Mucosa of stomach (tissue), 1 donor: Measurements from ENCODE around the gene TRAF3IP1.
"Not testable (repeated sequence)": the region's sequence is repeated elsewhere in the genome, so short reads cannot be mapped to it uniquely, and the experiment has no call there.

Experiments
- H3K27me3 ChIP-seq: one replicate; pipeline ENCODE4 v1.7.0; 2013; ENCODE audit warnings: mild to moderate bottlenecking, low read length; ENCODE audit not compliant: control insufficient read depth, insufficient read depth
- H3K36me3 ChIP-seq: one replicate; pipeline ENCODE4 v1.7.0; 2013; ENCODE audit warnings: low read length; ENCODE audit not compliant: control insufficient read depth, insufficient read depth
- H3K4me1 ChIP-seq: one replicate; pipeline ENCODE4 v1.7.0; 2013; ENCODE audit warnings: mild to moderate bottlenecking, low read length; ENCODE audit not compliant: control insufficient read depth, insufficient read depth
- H3K4me3 ChIP-seq: one replicate; pipeline ENCODE4 v1.7.0; 2013; ENCODE audit warnings: low read length
- H3K9ac ChIP-seq: one replicate; pipeline ENCODE4 v1.7.0; 2013; ENCODE audit warnings: mild to moderate bottlenecking, low read length, moderate library complexity
- H3K9me3 ChIP-seq: one replicate; pipeline ENCODE4 v1.7.0; 2013; ENCODE audit warnings: mild to moderate bottlenecking, low read length, moderate library complexity; ENCODE audit not compliant: control insufficient read depth
- donor health status: Pancreatic carcinoma.

TRAF3IP1 gene

GRCh38 chr2:238399094-238399493 is 78.8 kb downstream of the TRAF3IP1 start:
- Histone ChIP-seq H3K27me3 (no peaks in the 10 kb centered on the region), H3K4me1 (no peaks in the 10 kb centered on the region), H3K9ac (no peak overlapping the region), H3K9me3 (no peaks in the 10 kb centered on the region), H3K4me3 (no peak overlapping the region), H3K36me3 (no peaks in the 10 kb centered on the region)

DNA sequence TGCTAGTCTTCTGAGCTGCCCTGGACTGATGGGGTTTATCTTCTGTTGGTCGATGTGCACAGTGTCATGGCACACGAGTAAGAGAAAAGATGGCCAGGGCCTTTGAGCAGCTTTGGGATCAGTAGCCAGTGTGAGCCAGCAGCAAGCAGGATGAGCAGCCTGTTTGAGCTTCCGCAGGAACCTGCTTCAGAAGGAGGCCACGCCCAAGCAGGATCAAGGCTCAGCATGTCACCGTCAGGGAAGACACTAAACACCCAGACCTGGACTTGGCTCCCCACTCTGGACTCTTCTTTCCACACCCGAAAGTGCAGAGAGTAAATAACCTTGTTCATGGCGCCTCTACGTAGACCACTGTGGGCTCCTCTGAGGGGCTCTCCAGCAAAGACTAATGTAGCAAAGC is 81.2 kb downstream of the TRAF3IP1 start:
- Histone ChIP-seq H3K9me3 (no peaks in the 10 kb centered on the region), H3K36me3 (no peaks in the 10 kb centered on the region), H3K4me3 (no peak overlapping the region), H3K9ac (no peak overlapping the region), H3K4me1 (no peaks in the 10 kb centered on the region), H3K27me3 (no peaks in the 10 kb centered on the region)

- Histone ChIP-seq H3K36me3 (no peaks in the 10 kb centered on the region), H3K9ac (no peak overlapping the region), H3K9me3 (no peaks in the 10 kb centered on the region), H3K4me3 (no peak overlapping the region), H3K27me3 (no peaks in the 10 kb centered on the region), H3K4me1 (no peaks in the 10 kb centered on the region)
Observed at GRCh38 chr2:238403632-238404405, 83.5 kb downstream of the TRAF3IP1 start.

- Histone ChIP-seq H3K9ac (no peak overlapping the region), H3K4me3 (no peak overlapping the region), H3K9me3 (no peaks in the 10 kb centered on the region), H3K27me3 (no peaks in the 10 kb centered on the region), H3K4me1 (no peaks in the 10 kb centered on the region), H3K36me3 (no peaks in the 10 kb centered on the region)
Observed at GRCh38 chr2:238404406-238405216, 84.3 kb downstream of the TRAF3IP1 start.

DNA sequence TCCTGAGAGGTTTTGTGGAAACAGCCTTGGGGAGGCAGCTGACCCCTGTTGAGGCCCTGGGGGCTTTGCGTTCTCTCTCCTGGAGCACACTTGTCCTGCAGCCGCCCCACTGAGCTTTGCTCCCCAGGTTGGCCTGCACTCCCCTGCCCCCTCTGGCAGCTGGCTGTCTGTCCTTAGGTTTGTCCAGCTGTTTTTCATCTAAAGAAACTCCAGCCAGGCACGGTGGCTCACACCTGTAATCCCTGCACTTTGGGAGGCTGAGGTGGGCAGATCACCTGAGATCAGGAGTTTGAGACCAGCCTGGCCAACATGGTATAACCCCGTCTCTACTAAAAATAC is 84.9 kb downstream of the TRAF3IP1 start:
- not testable (repeated sequence) for H3K36me3 ChIP-seq, H3K4me1 ChIP-seq, H3K4me3 ChIP-seq, H3K9ac ChIP-seq, H3K27me3 ChIP-seq, H3K9me3 ChIP-seq

DNA sequence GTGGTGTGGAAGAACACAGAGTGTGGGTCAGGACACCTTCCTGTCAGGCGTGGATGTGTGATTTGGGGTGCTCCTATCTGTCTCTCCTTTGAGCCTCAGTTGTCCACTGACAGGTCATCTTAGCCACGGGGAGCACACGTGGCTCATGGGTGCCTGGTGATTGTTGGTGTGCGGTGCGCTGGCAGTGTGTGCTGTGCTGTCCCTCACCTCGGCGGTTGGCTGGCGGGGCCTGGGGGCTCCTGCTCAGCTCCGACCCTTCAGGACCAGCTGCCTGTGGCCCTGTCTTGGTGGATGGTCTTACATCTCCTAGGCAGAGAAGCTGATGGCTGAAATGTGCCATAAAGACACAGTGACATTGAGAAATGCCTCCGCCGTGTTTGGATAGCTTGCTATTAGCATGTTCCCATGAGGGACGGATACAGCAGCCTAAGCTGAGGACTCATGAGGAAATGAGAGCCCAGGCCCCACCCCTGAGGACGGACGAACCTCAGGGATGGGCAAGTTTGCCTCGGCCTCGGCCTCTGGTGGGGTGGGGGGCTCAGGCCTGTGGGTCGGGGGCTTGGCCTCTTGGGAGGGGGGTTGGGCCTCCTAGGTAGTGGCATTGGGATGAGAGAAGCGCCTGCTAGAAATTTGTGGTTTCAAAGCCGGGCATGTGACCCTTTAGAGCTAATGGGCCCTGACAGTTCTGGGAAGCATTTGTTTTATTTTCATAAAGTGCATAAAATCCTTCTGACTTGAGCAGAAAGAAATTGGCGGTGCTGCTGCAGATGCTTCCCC is 86.1 kb downstream of the TRAF3IP1 start:
- Histone ChIP-seq H3K4me3 (no peak overlapping the region), H3K9me3 (no peaks in the 10 kb centered on the region), H3K9ac (no peak overlapping the region), H3K36me3 (no peaks in the 10 kb centered on the region), H3K27me3 (no peaks in the 10 kb centered on the region), H3K4me1 (no peaks in the 10 kb centered on the region)

DNA sequence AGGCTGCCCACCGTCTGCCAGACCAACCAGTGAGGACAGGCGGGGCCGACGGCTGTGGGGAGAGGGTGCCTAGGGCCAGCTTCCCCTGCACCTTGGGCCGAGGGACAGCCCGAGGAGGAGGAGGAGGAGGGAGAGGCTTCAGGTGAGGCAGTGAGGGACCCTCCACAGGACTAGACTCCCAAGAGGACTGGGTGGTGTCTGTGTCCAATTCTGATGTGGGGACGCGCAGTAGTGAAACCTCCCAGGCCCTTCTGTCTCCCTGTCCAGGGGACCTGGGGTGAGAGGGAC is 86.6 kb downstream of the TRAF3IP1 start:
- Histone ChIP-seq H3K9ac (no peak overlapping the region), H3K9me3 (no peaks in the 10 kb centered on the region), H3K36me3 (no peaks in the 10 kb centered on the region), H3K27me3 (no peaks in the 10 kb centered on the region), H3K4me1 (no peaks in the 10 kb centered on the region), H3K4me3 (no peak overlapping the region)

- Histone ChIP-seq H3K9ac (no peak overlapping the region), H3K4me1 (no peaks in the 10 kb centered on the region), H3K9me3 (no peaks in the 10 kb centered on the region), H3K27me3 (no peaks in the 10 kb centered on the region), H3K4me3 (no peak overlapping the region), H3K36me3 (no peaks in the 10 kb centered on the region)
Observed at GRCh38 chr2:238407566-238407965, 87.2 kb downstream of the TRAF3IP1 start.

DNA sequence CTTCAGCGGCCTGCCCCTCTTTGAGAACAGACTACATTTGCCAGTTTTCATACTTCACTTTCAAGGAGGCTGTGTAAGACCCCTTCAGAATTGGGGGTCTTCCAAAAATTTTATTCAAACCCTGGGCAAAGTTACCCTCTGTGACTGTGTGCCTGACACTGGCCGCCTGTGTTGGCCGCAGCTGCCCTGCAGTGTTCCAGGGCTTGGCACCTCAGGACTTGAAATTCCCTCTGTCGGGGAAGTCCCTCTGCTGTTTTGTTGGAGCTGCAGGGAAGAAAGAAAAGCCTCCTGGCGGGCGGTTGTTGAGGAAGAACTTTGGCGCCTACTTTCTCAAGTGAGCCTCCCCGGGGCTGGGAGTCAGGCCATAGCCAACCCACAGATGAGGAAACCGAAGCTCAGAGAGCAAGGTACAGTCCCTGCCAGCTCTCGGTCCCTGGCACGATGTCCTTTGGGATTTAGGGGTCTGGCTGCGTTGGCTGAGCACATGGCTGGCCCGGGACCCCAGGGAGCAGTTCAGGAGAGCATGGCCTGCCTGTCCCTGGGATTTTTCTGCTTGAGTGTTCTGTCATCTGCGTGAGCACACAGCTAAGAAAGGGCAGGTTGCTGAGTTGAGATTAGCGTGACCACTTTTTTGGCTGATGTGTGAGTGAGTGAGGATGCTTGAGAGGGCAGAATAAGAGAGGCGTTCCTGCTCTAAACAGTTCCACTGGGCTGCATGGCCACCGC is 88.5 kb downstream of the TRAF3IP1 start:
- Histone ChIP-seq H3K36me3 (no peaks in the 10 kb centered on the region), H3K27me3 (no peaks in the 10 kb centered on the region), H3K4me3 (no peak overlapping the region)

GRCh38 chr2:238409341-238410199 is 89.3 kb downstream of the TRAF3IP1 start:
- Histone ChIP-seq H3K27me3 (no peaks in the 10 kb centered on the region), H3K9ac (no peak overlapping the region), H3K4me1 (no peaks in the 10 kb centered on the region), H3K4me3 (no peak overlapping the region), H3K36me3 (no peaks in the 10 kb centered on the region), H3K9me3 (no peaks in the 10 kb centered on the region)

More for the DNA sequence above, 88.5 kb downstream of the TRAF3IP1 start:
- H3K9ac ChIP-seq = no peak overlapping the region
- no peaks in the 10 kb centered on the region for H3K9me3 ChIP-seq
- H3K4me1 ChIP-seq = no peaks in the 10 kb centered on the region

DNA sequence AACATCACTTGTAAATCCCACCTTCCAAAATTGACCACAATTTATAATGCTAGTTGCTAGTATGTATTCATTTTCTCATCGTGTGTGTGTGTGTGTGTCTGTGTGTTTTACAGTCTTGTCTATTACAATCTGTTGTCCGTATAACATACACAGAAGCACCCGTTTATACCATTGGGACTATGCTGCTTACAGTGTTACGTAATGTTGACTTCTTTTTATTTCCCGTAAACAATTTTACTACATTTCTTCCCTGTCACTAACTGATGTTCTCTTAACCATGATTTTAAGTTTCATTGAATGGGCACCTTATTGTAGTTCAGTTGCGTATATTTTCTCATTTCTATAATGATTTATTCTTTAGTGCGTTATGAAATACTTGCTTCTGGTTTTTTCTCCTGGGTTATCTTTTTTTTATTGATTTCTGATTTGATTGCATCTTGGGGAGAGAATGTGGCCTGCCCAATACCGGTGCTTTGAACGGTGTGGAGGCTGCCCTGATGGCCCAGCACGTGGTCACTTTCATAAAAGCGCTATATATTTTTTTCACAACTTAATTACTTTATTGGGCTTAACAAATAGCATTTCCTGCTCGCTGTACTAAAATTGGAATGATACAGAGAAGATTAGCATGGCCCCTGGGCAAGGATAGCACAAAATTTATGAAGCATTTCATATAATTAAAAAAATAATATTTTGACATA is 91.9 kb downstream of the TRAF3IP1 start:
- Histone ChIP-seq H3K4me1 (peaks cover 4% of the 10 kb centered on the region), H3K9ac (no peak overlapping the region), H3K36me3 (no peaks in the 10 kb centered on the region), H3K27me3 (no peaks in the 10 kb centered on the region), H3K9me3 (no peaks in the 10 kb centered on the region), H3K4me3 (no peak overlapping the region)
